GM12878 (cell line): ENCODE data around the gene GON7. TPM values are rescaled to one million over a fixed set of nuclear protein-coding genes. Genes with fewer than 3 reads are reported as not detected.
"Not testable (repeated sequence)": the region's sequence is repeated elsewhere in the genome, so short reads cannot be mapped to it uniquely, and the experiment has no call there.

ENCODE experiments used
- ATAC-seq: fragments of 200-7000 bp; cut with Tn5 transposase; 3 replicates; pipeline ENCODE4 v1.9.1; 2020; ENCODE audit warnings: mild to moderate bottlenecking, moderate library complexity
- BruUV-seq: library from RNA; stranded (reverse); fragments of 400-500 nt; replicated peaks from 2 replicates; lab custom pipeline; 2021; lab: Mats Ljungman, UMichigan
- CTCF ChIA-PET: fragments of 300-600 bp; sonication (Branson Sonifier 250); formaldehyde crosslinking; extraction: SDS; loops from one replicate; lab custom pipeline; 2021; ENCODE audit warnings: inconsistent platforms; lab: Yijun Ruan, JAX
- POLR2A ChIA-PET: fragments of 350-600 bp; formaldehyde crosslinking; extraction: SDS; loops from one replicate; lab custom pipeline; 2021; ENCODE audit warnings: inconsistent platforms; lab: Charles Lee
- RAD21 ChIA-PET: fragments of 300-600 bp; sonication (Branson Sonifier 250); formaldehyde crosslinking; loops from one replicate; lab custom pipeline; 2023; ENCODE audit warnings: antibody characterized with exemption; ENCODE audit not compliant: unreplicated experiment; lab: Charles Lee
- SMC1A ChIA-PET: fragments of 300-600 bp; sonication (Branson Sonifier 250); formaldehyde crosslinking; loops from one replicate; lab custom pipeline; 2023; ENCODE audit not compliant: unreplicated experiment, uncharacterized antibody; lab: Charles Lee
- DNase-seq: peaks from one replicate; pipeline ENCODE4 v3.0.0-alpha.2; 2011; ENCODE audit warnings: low read depth, low spot score
- FAIRE-seq: peaks from 3 replicates; lab custom pipeline; 2011; peaks lifted over from hg19 to GRCh38; lab: Jason Lieb, UNC
- H2AFZ ChIP-seq: 2 replicates; pipeline ENCODE4 v1.6.0; 2011; ENCODE audit warnings: low read depth, low read length, control low read depth; ENCODE audit not compliant: control insufficient read depth
- H3K27ac ChIP-seq: 2 replicates; pipeline ENCODE4 v1.5.1; 2011; ENCODE audit warnings: control low read depth; ENCODE audit not compliant: control insufficient read depth, insufficient read depth
- H3K27me3 ChIP-seq, 2 experiments: replicated peaks in 1 of 2; 2 replicates each; pipeline versions ENCODE4 v1.6.0 to v1.6.1; 2011; ENCODE audit warnings: low read length in 1 of 2; ENCODE audit not compliant: control insufficient read depth in 2 of 2, insufficient read depth in 2 of 2
- H3K36me3 ChIP-seq, 2 experiments: 2 replicates each; pipeline ENCODE4 v1.5.1; 2011; ENCODE audit warnings: low read length in 1 of 2; ENCODE audit not compliant: control insufficient read depth in 2 of 2, insufficient read depth in 2 of 2
- H3K4me1 ChIP-seq: 2 replicates; pipeline ENCODE4 v1.6.1; 2011; ENCODE audit warnings: mild to moderate bottlenecking, low read length, moderate library complexity, mixed read lengths; ENCODE audit not compliant: control insufficient read depth, insufficient read depth
- H3K4me2 ChIP-seq: 2 replicates; pipeline ENCODE4 v1.6.0; 2011; ENCODE audit warnings: control low read depth; ENCODE audit not compliant: control insufficient read depth, insufficient read depth
- H3K4me3 ChIP-seq: fragments of 200-600 bp; sonication (generic); 2 replicates; pipeline ENCODE4 v1.5.1; 2016
- H3K79me2 ChIP-seq: 2 replicates; pipeline ENCODE4 v1.6.0; 2011; ENCODE audit warnings: low read length; ENCODE audit not compliant: control insufficient read depth, insufficient read depth
- H3K9ac ChIP-seq: 2 replicates; pipeline ENCODE4 v1.8.0; 2011; ENCODE audit warnings: low read length, control low read depth, mixed read lengths; ENCODE audit not compliant: control insufficient read depth, insufficient read depth
- H3K9me3 ChIP-seq: replicated peaks from 3 replicates; pipeline ENCODE4 v1.5.1; 2011; ENCODE audit warnings: mild to moderate bottlenecking, low read length; ENCODE audit not compliant: control insufficient read depth, insufficient read depth
- H4K20me1 ChIP-seq: 2 replicates; pipeline ENCODE4 v1.6.0; 2011; ENCODE audit not compliant: control insufficient read depth, insufficient read depth
- MLLT1 ChIP-seq: fragments of 450-650 bp; IDR thresholded peaks from 2 replicates; pipeline ENCODE4 v1.6.1; 2016; ENCODE audit warnings: mild to moderate bottlenecking
- TBL1XR1 ChIP-seq: IDR thresholded peaks from 2 replicates; pipeline ENCODE4 v1.6.1; 2012; ENCODE audit warnings: low read depth, low read length, improper control_type of control experiment
- WGBS: methylation state at CpG from one replicate; pipeline ENCODE4 v1.1.6; 2016; ENCODE audit warnings: low lambda C conversion rate; ENCODE audit not compliant: insufficient replicate concordance, insufficient coverage; ENCODE audit errors: missing lambda C conversion rate; 5-methylcytosine and 5-hydroxymethylcytosine counted together
- in situ Hi-C: fragments of 300-500 bp; cut with MboI; formaldehyde crosslinking; loops from 9 replicates; pipeline ENCODE4 v1.14.3; 2018; ENCODE audit warnings: mixed read lengths
- intact Hi-C: fragments of 100-400 bp; cut with micrococcal nuclease; formaldehyde crosslinking; loops from one replicate; pipeline ENCODE4 v1.14.2; 2022; ENCODE audit not compliant: unreplicated experiment
- polyA plus RNA-seq, 11 experiments: library from polyadenylated mRNA; depleted of rRNA in 4 of 11; unstranded in 6 of 11; stranded (reverse) in 5 of 11; fragments of >200 nt; fragmentation: Nextera tagmentation in 4 of 11; fragmentation: Illumina TruSeq in 1 of 11; extraction: Ambion mirVana in 4 of 11; extraction: Trizol in 1 of 11; gene quantifications; 1 replicate in 1 of 11; 2 replicates in 10 of 11; pipeline versions ENCODE4 v1.2.1 to v1.2.3, GENCODE V29; 2011 to 2016; ENCODE audit warnings: inconsistent platforms in 2 of 11, missing spikeins in 2 of 11, low read depth in 1 of 11
- total RNA-seq, 4 experiments: library from RNA; depleted of rRNA in 3 of 4; stranded (reverse); fragments of >200 nt in 3 of 4; fragmentation: Illumina TruSeq in 1 of 4; extraction: Trizol in 1 of 4; gene quantifications; 2 replicates each; pipeline versions ENCODE4 v1.2.1 to v1.2.3, GENCODE V29; 2013 to 2021

The GON7 gene
- total and polyA plus RNA-seq, 10 of the 15 experiments (the other 5 are each of a cell fraction or from before 2014, with no cell fraction given) = 21.6 to 59.0 (median 33.0) TPM

DNA sequence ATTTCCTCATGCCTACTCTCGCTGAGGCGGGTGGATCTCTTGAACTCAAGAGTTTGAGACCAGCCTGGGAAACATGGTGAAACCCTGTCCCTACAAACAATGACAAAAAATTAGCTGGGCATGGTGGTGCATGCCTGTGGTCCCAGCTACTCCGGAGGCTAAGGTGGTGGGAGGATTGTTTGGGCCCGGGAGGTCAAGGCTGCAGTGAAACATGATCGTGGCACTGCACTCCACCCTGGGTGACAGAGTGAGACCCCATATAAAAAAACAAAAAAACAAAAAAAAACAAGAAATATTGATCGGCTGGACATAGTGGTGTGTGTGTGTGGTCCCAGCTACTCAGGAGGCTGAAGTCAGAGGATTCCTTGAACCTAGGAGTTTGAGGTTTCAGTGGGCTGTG is 31.4 kb downstream of the GON7 start:
- Histone ChIP-seq H3K9ac (no peak overlapping the region), H3K79me2 (no peaks in the 10 kb centered on the region), H4K20me1 (no peaks in the 10 kb centered on the region), H2AFZ (no peak overlapping the region), H3K27ac (no peak overlapping the region), H3K4me3 (no peak overlapping the region), H3K27me3 (no peaks in the 10 kb centered on the region), H3K36me3 (no peaks in the 10 kb centered on the region), H3K4me2 (no peak overlapping the region), H3K4me1 (no peaks in the 10 kb centered on the region), H3K9me3 (no peaks in the 10 kb centered on the region)
- 75% methylated on average over 6 of the region's 6 CpGs for WGBS
- DNase-seq (no peak), FAIRE-seq (no peak), ATAC-seq (no peak)
- ChIA-PET RAD21 (interaction anchor here (1.3 to 2.1 kb wide), 4 partner anchors 9 to 60 kb away, joined by 3 to 6 read pairs (median 6); partner anchors contain the start of genes GON7, LYSET, MOAP1 and UBR7), CTCF (interaction anchor here (0.8 to 5.9 kb wide), 14 partner anchors 8 to 384 kb away, joined by 3 to 47 read pairs (median 6); partner anchors contain the start of genes GON7, LYSET, MOAP1 and UBR7), SMC1A (interaction anchor here (1.0 to 8.5 kb wide), 5 partner anchors 9 to 43 kb away, joined by 3 to 69 read pairs (median 4); no protein-coding TSS in a partner anchor), POLR2A (interaction anchor here (1.4 to 2.2 kb wide), 3 partner anchors 9 to 32 kb away, joined by 4 to 12 read pairs (median 6); partner anchors contain the start of genes GON7, LYSET, MOAP1 and UBR7)
- in situ Hi-C loops (no loop called here), intact Hi-C loops (no loop called here)
- no TSS peak for BruUV-seq
- 0 out of 2 replicates have a peak, but pooled peaks have one; percentile 13 for TF ChIP-seq MLLT1
- TF ChIP-seq TBL1XR1 = no peak

- H3K4me3 ChIP-seq, H3K9ac ChIP-seq, H3K9me3 ChIP-seq, H3K4me1 ChIP-seq, intact Hi-C loops, FAIRE-seq, H3K4me2 ChIP-seq, H4K20me1 ChIP-seq, in situ Hi-C loops, DNase-seq, H3K36me3 ChIP-seq, H3K27ac ChIP-seq, H2AFZ ChIP-seq, ATAC-seq, BruUV-seq, H3K27me3 ChIP-seq, H3K79me2 ChIP-seq: not testable (repeated sequence)
- RAD21 ChIA-PET = interaction anchor here (1.0 to 2.1 kb wide), 4 partner anchors 9 to 62 kb away, joined by 3 to 6 read pairs (median 5); partner anchors contain the start of genes LYSET and MOAP1
- POLR2A ChIA-PET = interaction anchor here (1.2 to 3.2 kb wide), 2 partner anchors 9 to 12 kb away, joined by 4 to 19 read pairs; partner anchors contain the start of genes LYSET and MOAP1
- 39% methylated on average over 5 of the region's 5 CpGs for WGBS
- CTCF ChIA-PET = interaction anchor here (0.5 to 5.9 kb wide), 8 partner anchors 9 to 150 kb away, joined by 3 to 47 read pairs (median 6); partner anchors contain the start of genes GON7, ITPK1 and UBR7
- SMC1A ChIA-PET = interaction anchor here (0.9 to 8.5 kb wide), 4 partner anchors 8 to 61 kb away, joined by 3 to 69 read pairs (median 8); partner anchors contain the start of genes LYSET and MOAP1
These were observed 32.1 kb downstream of the GON7 start for GRCh38 chr14:93174731-93175130.
